ENCODE data around the gene CACUL1.

The CACUL1 gene

DNA sequence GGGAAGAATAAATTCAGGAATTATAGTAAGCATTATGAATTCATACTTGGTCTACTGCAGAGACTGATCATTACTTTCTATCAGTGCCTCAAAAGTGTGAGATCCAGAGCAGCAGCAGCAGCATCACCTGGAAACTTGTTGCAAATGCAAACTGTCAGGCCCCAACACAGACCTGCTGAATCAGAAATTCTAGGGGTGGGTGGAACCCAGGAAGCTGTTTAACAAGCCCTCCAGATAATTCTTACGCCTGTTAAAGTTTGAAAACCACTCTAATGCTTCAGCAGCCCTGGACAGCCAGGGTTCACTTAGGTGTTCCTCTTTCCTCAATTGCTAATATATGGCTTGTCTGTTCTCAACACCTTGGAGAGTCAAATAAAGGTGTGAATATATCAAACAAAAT is 19.5 kb downstream of the CACUL1 start:
- Mint-ChIP-seq H3K4me3 (no peak overlapping the region), H3K27me3 (ENCODE audit: low read depth, poor library complexity) (peaks cover 3% of the 10 kb centered on the region), H3K4me1 (peaks cover 70% of the 10 kb centered on the region), H3K9me3 (peaks cover 7% of the 10 kb centered on the region), H3K27ac (no peak overlapping the region), H3K36me3 (ENCODE audit: low read depth) (peaks cover 21% of the 10 kb centered on the region)
- DNase-seq: no peak
- TF ChIP-seq, protein P1, sequence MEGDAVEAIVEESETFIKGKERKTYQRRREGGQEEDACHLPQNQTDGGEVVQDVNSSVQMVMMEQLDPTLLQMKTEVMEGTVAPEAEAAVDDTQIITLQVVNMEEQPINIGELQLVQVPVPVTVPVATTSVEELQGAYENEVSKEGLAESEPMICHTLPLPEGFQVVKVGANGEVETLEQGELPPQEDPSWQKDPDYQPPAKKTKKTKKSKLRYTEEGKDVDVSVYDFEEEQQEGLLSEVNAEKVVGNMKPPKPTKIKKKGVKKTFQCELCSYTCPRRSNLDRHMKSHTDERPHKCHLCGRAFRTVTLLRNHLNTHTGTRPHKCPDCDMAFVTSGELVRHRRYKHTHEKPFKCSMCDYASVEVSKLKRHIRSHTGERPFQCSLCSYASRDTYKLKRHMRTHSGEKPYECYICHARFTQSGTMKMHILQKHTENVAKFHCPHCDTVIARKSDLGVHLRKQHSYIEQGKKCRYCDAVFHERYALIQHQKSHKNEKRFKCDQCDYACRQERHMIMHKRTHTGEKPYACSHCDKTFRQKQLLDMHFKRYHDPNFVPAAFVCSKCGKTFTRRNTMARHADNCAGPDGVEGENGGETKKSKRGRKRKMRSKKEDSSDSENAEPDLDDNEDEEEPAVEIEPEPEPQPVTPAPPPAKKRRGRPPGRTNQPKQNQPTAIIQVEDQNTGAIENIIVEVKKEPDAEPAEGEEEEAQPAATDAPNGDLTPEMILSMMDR (IDR thresholded peaks at IDR 0.05): no peak

DNA sequence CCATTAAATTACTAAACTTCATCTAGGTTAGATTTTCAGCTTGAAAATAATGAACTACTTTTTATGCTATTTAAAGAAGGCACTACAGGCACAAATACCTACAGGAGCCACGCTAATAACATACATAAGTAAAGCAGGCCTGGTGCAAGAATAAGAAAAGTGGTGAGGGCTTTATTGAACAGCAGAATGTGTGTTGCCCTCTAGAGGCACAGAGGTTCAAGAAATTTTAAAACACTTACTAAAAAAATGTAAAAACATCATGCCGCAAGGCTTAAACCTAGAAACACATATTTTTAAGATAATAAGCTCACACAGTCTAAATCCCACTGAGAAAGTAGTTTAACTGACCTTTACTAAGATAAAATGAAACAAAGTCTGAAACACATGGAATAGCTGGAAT is 20.3 kb downstream of the CACUL1 start:
- no peak overlapping the region for H3K4me3 Mint-ChIP-seq
- H3K27ac Mint-ChIP-seq: no peak overlapping the region
- peaks cover 17% of the 10 kb centered on the region for H3K36me3 Mint-ChIP-seq (ENCODE audit: low read depth)
- peaks cover 6% of the 10 kb centered on the region for H3K9me3 Mint-ChIP-seq
- H3K4me1 Mint-ChIP-seq: peaks cover 74% of the 10 kb centered on the region
- H3K27me3 Mint-ChIP-seq (ENCODE audit: low read depth, poor library complexity): peaks cover 3% of the 10 kb centered on the region
- TF ChIP-seq, protein P1 (IDR thresholded peaks at IDR 0.05): no peak
- no peak for DNase-seq

GRCh38 chr10:118732245-118733165 is 22.3 kb downstream of the CACUL1 start:
- Mint-ChIP-seq H3K4me3 (no peak overlapping the region), H3K9me3 (no peaks in the 10 kb centered on the region), H3K36me3 (ENCODE audit: low read depth) (no peaks in the 10 kb centered on the region), H3K4me1 (peaks cover 65% of the 10 kb centered on the region), H3K27me3 (ENCODE audit: low read depth, poor library complexity) (peaks cover 3% of the 10 kb centered on the region), H3K27ac (peak overlapping the region; percentile 12)
- no peak for DNase-seq
- TF ChIP-seq, protein P1 (IDR thresholded peaks at IDR 0.05): no peak

DNA sequence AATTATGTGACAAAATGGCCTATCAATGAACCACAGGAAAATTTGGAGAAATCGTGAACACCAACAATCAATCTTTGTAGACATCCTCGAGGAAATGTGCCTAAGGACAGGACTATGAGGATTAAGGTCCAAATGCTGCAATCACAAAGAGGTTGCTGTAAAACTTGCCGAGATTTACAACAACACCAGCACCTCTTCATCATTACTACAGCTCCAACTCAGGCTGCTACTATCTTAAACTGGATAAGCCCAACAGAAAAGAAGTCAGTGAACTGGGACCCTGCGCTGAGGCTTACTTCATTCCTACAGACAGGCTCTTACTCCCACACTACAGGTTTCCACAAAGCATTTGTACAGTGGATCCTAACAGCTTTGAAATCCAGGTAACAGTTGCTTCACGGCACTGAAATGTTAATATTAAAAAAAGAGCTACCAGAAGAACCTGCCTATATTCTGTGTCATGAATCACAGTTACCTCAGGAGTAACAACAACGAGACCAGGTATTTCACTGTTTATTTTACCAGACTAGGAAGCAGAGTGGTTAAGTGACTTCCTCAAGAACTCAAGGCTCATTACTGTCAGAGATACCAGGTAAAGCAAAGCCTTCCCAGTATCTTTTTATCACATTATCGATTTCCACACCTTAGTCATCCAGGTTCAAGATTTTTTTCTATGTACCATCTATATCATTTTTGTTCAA is 23.9 kb downstream of the CACUL1 start:
- TF ChIP-seq, protein P1 (IDR thresholded peaks at IDR 0.05): no peak
- Mint-ChIP-seq H3K36me3 (ENCODE audit: low read depth) (peaks cover 4% of the 10 kb centered on the region), H3K4me3 (no peak overlapping the region), H3K27me3 (ENCODE audit: low read depth, poor library complexity) (peaks cover 3% of the 10 kb centered on the region), H3K4me1 (peaks cover 71% of the 10 kb centered on the region), H3K9me3 (no peaks in the 10 kb centered on the region), H3K27ac (peak overlapping the region; percentile 79)
- peak; percentile 10 for DNase-seq

- H3K4me1 Mint-ChIP-seq: peaks cover 65% of the 10 kb centered on the region
- H3K36me3 Mint-ChIP-seq (ENCODE audit: low read depth): peaks cover 11% of the 10 kb centered on the region
- peaks cover 3% of the 10 kb centered on the region for H3K27me3 Mint-ChIP-seq (ENCODE audit: low read depth, poor library complexity)
- H3K27ac Mint-ChIP-seq: no peak overlapping the region
- no peaks in the 10 kb centered on the region for H3K9me3 Mint-ChIP-seq
- DNase-seq: no peak
- H3K4me3 Mint-ChIP-seq: no peak overlapping the region
- TF ChIP-seq, protein P1 (IDR thresholded peaks at IDR 0.05): no peak
Measured at GRCh38 chr10:118729641-118730258, 25.0 kb downstream of the CACUL1 start.

Measured in nephron progenitor cell (in vitro differentiated cells).